ENCODE results near the gene KY.

Gene KY

DNA sequence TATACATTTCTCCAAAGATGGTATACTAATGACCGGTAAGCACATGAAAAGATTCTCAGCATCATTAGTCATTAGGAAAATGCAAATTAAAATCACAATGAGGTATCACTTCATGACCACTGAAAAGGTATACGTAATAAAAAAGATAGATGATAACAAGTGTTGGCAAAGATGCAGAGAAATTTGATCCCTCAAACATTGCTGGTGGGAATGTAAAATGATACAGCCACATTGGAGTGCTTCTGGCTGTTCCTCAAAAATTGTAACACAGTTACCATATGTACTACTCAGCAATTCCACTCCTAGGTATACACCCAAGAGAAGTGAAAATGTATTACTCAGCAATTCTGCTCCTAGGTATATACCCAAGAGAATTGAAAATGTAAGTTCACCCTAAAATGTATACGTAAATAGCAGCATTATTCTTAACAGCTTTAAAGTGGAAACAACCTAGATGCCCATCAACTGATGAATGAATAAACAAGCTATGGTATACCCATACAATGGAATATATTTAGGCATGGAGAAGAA, 25.0 kb upstream of the KY start:
- no peak for DNase-seq (ENCODE audit: low read depth in 2 of 2)

DNA sequence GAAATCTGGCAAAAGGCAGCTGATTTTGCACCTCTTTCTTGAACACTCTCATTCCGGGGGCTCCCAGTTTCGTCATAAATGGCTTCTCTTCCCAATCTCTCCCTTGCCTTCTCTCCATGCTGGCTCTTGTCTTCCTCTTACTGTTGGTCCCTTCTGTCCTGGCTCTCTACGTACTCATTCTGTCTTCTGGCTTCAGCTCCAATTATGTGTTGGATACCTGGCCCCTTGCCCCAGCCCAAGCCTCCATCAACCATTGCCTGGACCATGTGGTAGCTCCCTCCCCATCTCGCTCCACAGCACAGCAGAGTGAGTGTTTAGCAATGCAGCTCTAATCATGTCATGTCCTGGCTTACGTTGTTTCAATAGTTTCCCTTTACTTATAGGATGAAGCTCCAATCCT, 21.7 kb upstream of the KY start:
- DNase-seq (ENCODE audit: low read depth in 2 of 2) = no peak

DNA sequence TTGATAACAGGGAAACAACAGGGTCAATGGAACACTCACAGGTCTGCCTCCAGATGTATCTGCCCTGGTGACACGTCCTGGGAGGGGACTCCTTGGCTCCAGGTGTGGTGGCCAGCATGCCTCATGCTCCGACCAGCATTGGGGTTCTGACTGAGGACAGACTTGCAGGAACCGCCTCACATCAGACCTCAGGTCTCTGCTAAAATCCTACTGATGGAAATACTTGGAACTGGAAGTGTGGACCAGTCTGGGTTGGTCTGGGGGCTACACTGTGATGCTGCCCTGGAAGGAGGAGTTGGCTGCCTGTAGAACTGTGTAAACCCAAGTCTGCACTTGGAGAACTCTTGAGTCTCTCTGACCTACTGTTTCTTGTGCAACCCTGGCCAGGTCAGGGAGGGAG, 17.1 kb upstream of the KY start:
- no peak for DNase-seq (ENCODE audit: low read depth in 2 of 2)

DNA sequence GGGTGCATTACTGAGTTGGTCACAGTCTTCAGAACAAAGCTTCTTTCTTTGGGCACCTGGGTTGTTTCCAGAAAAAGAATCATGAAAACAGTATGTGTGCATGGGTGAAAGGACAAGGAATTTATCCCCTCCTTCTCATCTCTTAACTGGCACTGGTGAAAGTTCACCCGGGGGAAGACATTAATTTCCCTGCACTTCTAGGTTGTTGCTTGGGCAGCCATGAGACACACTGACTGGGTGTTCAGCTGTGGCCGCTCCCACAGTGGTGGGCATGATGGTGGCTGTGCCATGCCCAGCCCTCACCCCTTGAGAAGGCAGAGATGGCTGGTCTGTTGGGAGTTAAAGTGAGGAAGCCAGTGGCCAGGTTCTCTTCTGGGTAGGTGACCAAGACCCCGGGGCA, 16.6 kb upstream of the KY start:
- no peak for DNase-seq (ENCODE audit: low read depth in 2 of 2)

DNA sequence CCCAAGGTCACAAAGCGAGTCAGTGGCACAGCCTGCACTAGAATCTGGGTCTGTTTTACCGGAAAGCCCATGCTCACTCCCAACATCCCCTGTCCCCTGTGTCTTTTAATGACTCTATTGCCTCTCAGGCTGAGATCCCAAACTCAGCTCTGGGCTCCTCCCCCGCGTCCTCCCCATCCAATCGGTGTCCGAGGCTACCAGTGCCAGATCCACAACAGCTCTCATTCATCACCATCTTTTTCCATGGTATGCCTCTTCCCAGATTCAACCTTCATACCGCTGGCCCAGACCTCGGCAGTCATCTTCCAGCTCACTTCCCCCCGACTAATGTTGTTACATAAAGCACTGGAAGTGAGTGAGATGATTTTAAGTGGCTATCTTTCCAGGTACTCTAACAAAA, 16.1 kb upstream of the KY start:
- DNase-seq (ENCODE audit: low read depth in 2 of 2) = no peak

DNA sequence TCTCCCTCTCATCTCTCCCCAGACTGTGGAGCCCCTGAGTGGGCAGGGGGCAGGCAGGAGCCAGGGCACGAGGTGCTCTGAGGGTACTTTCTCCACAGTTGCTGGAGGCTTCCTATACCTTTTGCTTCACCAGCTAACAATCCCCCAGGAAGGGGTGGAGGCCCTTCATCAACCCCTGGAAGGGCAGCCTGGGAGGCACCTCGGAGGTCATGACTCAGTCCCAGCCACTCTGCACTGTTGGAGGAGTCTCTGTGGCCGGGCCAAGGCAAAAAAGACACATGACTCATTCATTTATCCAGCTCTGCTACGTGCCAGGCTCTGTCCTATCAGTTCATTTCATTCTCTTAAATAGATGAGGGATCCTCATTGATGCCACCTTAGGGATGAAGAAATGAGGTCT, 15.6 kb upstream of the KY start:
- DNase-seq (ENCODE audit: low read depth in 2 of 2) = no peak

DNA sequence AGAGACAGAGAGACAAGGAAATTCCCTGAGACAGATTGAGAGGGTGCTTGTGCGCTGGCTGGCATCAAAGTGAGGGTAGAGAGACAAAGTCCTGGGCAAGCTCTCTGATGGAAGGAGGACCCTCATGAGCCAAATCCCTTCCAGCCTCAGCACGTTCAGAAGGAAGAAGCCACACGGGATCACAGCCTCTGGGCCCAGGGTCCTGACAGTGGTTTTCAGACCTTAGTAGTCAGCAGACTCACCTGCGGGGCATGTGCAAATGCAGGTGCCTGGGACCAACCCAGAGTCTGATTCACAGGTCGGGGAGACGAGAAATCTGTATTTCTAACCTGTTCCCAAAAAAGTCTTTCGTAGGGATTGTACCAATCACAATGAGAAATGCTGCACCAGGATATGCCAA, 15.2 kb upstream of the KY start:
- no peak for DNase-seq (ENCODE audit: low read depth in 2 of 2)

DNA sequence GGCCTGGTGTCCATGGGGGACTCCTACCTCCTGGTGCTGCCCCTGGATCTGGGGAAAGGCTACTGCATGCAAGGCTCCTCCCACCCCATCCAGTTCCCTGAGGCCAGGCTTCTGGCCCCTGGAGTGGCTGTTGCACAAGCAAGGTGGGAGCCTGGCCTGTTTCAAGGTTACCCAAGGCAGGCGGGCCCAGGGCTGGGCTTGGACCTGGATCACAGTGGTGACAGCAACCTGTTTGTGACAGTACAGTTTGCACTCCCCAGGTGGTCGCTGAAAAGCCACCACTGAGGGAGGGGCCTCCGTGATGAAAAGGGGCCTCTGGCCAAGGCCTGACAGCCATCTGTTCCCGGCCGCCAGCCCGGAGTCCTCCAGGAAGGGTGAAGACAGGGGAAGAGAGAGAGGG, 14.4 kb upstream of the KY start:
- no peak for DNase-seq (ENCODE audit: low read depth in 2 of 2)

DNA sequence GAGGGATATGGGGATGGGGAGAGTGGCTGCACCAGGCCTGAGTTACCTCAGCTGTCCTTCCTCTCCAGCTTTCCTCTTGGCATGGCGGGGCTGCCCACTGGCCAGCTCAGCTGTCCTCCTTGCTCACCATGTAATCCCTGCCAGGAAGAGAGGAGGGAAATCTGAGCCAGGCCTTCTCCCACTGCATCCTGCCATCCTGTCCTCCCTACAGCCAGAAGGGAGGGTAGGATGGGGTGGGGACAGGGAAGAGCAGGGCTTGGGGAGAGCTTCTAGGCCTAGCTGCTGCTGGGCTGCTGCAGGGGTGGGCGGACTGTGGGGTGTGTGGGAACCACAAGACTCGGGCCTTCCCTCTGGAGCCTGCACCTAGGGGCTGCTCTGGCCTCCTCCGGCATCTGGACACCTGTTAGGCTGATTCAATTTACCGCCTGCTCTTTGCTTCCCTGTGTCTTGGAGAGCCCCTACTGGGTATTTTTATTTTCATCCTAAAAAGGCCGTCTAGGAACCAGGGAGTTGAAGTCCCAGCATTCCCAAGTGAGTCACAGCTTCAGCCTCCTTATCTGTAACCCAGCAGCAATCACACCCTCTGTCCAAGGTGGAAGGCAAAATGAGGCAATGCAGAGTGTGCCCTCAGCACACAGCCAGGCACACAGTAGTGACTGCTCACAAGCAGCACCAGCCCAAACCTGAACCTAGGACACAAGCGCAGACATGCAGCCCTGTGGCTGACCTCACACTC, 13.1 kb upstream of the KY start:
- DNase-seq (ENCODE audit: low read depth in 2 of 2) = no peak

DNA sequence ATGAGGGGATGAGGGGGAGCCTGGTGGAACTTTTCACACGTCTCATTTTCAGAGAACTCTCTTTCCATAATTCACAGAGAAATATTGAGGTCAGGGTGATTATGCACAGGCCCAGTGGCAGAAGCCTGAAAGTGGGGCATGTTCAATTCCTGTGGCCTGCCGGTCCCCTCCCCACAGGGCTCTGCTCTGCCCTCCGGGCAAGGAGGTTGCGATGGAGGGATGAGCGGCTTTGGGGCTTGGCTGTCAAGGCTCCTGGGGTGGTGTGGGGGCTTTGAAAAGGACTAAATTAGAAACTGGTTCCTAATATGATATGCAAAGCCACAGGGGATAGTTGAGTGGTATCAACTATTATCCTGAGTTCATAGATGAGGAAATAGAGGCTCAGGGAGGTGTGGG, 9.2 kb upstream of the KY start:
- no peak for DNase-seq (ENCODE audit: low read depth in 2 of 2)

DNA sequence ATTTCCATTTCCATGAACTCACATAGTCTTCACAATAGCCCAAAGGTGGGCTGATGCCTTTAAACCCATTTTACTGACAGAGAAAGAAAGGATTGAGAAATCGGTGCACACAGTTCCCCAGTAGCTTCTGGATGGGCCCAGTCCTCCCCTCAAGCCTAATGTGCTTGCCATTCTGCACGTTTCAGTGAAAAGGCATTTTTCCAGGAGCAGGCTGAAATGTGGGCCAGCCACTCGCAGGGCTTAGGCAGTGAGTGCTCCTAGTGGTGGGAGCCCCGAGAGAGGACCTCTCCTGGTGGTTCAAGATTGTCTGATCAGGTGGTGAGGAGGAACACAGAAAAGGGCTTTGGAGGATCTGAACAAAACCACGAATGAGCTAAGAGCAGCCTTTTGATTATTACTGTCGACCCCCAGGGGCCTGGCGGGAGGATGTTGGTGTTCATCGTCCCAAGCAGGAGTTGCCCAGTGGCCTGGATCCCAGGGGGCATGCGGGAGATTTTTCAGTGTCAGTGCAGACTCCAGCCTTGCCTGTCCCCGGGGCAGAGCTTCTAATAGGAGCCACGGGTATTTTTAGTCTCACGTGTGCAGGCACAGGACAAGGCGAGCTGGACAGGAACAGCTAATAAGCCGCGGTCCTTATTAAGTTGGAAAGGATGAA, 8.7 kb upstream of the KY start:
- no peak for DNase-seq (ENCODE audit: low read depth in 2 of 2)

DNA sequence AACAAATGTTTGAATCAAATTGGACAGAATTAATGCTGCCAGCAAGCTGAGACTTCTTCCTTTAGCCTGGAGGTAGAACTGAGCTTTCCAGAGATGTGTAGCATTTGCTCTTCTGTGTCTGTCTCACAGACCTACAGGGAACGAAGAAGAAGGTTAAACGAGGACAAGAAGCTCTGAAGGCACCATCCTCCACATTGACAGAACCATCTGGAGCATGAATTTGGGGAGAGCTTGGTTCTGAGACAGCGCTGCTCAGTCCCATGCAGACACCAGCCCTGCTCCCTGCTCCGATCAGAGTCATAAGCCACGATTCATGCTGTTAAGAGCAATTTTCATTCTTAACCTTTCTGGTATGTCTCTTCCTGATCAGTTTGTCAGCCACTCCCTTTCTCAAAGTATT, 7.7 kb upstream of the KY start:
- no peak for DNase-seq (ENCODE audit: low read depth in 2 of 2)

DNA sequence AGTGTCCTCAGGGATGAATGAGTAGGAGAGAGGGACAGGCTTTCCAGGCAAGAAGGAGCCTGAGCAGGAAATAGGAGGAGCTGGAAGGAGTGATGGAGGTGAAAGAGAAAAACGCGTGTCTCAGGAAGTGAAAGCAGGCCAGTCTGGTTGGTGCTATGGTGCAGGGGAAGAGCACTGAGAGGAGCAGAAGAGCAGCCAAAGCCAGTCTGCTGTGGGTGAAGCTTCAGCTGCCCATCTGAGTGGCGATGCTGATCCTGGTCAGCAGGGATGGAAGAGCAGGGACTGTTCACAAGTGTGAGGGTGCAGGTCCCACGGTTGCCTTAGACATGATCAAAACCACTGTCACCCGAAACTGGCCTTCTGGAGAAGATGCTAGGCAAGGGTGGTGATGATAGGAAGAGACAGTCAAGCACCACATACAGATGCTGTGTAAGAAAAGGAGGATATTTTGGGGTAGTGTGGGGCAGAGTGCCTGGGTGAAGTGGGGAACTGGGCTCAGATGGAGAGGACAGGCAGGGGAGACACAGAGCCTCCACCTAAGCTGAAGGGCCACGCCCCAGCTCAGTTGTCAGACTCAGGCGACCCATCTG, 5.5 kb upstream of the KY start:
- no peak for DNase-seq (ENCODE audit: low read depth in 2 of 2)

DNA sequence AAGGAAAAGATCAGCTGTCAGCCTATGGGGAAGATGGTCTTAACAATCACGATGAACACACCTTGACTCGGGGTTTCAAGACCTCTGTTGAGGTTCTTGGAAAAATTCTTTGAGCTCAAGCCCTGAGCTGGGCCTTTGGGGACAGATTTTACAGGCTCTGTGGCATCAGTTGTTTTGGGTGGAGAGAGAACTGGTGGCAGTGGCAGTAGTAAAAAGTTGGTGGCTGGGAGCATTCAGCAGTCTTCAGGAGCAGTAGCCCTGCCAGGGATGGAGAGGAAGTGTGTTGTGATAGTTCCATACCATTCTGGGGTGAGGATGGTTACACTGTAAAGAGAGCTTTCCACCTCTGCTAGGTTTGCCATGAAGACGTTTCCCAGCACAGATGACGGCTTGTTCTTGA, 4.9 kb upstream of the KY start:
- DNase-seq (ENCODE audit: low read depth in 2 of 2) = no peak

DNA sequence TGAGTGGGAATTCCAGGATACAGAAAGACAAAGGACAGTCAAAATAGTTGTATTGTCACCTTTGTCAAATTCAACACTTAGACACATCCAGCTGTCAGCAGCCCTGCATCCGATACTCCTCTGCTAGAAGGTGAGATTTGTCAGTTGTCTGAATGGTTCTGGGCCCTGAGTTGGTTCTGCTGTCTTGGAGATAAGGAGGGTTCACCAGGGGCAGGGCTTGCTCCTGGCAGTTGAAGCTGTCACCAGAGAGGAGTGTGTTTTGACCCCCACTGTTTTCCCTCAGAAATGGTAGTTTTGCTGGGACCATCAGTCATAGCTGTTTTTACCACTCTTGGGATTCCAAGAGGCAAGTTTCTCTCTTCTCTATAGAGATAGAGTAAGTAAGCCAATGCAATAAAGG, 3.2 kb upstream of the KY start:
- no peak for DNase-seq (ENCODE audit: low read depth in 2 of 2)

DNA sequence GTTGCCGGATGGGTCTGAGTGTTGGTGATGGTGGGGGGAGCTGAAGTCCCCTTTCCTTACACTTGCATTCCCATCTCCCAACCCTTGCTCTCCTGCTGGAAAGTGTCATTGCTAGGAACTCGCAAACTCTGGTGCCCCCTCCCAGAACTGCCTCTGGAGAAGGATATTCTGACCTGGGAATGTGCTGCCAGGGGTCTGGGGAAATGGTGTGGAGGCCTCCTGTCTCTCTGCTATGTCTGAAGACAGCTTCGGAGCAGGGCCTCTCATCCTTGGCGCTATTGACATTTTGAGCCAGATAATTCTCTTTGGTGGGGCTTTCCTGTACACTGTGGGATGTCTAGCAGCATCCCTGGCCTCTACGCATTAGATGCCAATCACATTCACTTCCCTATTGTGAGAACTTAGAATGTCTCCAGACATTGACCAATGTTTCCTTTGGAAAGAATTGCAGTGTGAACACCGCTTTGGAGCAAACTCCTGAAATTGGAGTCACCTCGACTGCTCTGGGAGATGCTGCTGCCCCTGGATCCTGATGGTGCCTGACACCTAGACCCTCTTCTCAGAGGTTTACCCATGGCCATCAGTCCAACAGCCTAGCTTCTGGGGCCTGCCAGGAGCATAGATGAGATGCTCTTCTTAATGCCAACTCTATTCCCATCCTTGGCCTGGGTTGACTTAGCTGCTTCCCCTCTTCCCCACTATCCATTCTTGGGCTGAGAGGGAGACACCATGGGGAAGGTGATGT, 2.2 kb upstream of the KY start:
- no peak for DNase-seq (ENCODE audit: low read depth in 2 of 2)

DNA sequence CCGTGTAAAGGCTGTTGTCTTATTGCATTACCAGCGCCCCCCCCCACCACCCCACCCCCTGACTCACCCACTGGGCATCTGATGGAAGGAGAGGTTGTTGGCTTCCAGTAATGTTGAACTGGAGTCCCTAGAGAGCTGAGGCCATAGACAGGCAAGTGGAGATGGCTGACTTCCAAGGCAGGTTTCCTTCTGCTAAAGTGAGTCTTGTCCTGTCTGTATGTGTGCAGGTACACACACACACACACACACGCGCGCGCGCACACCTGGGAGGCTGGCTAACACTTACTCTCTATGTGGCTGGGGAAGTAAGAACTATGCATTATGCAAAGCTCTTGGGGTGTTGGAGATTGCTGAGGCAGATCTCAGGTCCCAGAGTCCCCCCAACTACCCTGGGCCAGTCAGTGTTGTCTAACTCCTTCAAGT, 1.6 kb upstream of the KY start:
- no peak for DNase-seq (ENCODE audit: low read depth in 2 of 2)

DNA sequence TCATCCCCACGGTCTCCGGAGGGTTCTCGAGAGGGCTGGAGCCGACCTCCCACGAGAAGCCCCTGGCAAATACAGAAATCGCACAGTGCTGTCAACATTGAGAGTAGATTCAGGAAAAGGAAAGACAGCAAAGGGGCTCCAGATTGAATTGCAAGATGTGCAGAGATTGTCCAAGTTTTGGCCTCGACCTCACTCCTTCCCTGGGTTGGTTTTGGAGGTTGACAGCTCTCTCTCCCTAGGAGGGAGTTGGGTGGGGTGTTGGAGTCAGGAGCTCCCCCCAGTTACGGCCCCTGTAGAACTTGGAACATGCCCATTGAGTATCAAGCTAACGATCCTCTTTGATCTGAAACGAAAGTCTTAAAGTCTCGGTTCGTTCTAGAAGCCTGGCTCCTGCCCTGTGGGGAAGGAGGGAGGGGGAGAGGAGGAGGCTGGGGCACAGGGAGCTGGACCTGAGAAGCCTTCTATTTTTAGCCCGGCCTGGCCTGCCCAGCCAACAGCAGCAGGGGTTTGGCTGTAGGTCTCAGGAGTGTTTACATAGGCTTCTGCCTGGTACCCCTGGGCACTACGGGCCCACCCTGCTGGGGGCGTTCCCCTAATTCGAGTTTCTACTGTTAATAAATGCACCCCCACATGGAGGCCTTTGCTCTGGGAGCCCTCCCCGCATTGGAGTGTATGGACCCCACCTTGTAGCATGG, 672 bp upstream of the KY start:
- DNase-seq (ENCODE audit: low read depth in 2 of 2) = no peak

DNA sequence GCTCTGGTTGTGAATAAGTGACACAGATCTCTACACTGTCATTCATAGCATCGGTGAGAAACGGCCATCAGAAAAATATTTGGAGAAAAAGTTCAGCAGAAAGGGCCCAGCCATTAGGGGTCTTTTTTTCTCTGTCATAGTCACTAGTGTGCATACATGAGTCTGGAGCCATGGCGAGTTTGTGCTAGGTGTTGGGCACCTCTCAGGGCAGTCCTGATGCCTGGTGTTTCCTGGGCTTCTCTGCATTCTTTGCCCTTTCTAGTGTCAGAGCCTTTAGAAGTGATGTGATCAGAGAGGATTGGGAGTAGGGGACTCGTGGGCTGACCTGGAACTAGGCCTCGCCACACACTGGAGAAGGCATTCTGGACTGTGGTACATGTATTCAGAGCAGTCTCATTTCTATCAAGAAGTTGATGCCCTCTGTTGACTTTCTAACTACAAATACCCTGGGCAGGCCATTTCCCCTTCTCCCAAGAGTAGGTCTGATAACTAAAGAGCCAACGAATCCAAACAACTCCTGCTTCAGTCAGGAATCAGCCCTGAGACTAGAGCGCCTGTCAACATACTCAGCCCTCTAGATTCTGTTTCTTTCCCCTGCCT, 1.6 kb downstream of the KY start:
- no peak for DNase-seq (ENCODE audit: low read depth in 2 of 2)

DNA sequence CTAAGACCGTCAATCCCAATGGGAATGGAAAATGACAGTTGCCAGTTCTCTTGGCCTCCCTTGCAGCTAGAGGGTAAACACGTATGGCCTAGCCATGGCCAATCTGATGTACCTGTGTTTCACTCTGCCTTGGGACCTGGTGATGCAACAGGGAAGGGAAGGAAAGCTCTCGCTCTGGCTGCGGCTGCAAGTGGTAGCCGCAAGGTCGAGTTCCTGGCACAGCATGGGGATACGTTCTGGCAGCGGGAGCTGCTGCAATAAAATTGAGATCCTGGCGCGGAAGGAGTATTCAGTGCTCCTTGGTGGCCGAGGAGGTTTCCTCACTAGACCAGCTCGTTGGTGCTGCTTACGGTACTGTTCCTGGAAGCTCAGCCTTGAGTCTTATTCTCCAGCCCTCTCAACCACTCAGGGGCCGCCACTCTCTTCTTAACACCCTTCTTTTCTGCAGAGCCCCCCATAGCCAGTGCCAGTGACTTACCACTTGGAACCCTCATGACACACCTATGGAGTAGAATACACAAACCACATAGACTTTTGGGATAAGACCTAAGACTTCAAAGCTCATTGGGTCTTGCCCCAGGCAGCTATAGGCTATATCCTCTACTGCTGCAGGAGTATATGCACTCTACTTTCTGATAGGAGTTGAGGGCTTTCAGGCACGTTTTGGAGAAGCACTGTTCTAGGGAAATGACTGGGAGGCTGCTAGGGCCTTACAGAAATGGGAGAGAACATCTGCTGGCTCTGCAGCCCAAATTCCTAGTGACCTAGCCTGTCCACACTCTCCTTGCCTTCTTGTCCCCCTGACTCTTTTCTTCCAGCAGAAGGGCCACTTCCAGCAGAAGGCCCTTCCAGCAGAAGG, 2.7 kb downstream of the KY start:
- no peak for DNase-seq (ENCODE audit: low read depth in 2 of 2)

DNA sequence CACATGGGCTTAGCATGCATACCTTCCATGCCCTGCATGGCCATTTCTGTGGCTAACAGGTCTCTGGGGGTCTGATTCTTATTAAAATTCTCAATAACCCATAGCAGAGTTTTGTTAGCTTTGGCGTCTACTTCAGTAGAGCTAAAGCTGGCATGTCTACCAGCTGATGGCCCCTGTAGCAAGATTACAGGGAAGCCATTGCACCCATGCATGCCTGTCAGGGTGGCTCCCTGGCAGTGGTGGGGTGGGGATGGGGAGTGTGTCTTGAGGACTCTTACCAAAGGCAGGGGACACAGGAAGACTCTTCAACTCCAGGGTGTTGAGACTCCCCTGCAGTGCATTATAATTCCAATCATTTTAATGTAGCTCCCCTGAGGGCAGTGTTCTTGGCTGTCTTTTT, 4.7 kb downstream of the KY start:
- DNase-seq (ENCODE audit: low read depth in 2 of 2) = no peak
